ENCODE measurements around the gene ANO3.

Gene ANO3

GRCh38 chr11:26549176-26549575 lies 217.2 kb downstream of the ANO3 start:
- H3K9me3 Mint-ChIP-seq = peaks cover 8 to 19% of the 10 kb centered on the region in 2 donors
- no peak overlapping the region for H3K4me3 Mint-ChIP-seq
- ATAC-seq (replicated peaks) (no peak), DNase-seq (no peak)
- H3K27me3 Mint-ChIP-seq = no peaks in the 10 kb centered on the region
- no peaks in the 10 kb centered on the region for H3K36me3 Mint-ChIP-seq (ENCODE audit: insufficient read depth)
- H3K27ac Mint-ChIP-seq = no peak overlapping the region
- no peaks in the 10 kb centered on the region for H3K4me1 Mint-ChIP-seq (ENCODE audit: low read depth in 2 of 2)

- no peak overlapping the region for H3K27ac Mint-ChIP-seq
- H3K27me3 Mint-ChIP-seq = no peaks in the 10 kb centered on the region
- no peaks in the 10 kb centered on the region for H3K4me1 Mint-ChIP-seq (ENCODE audit: low read depth in 2 of 2)
- DNase-seq = no peak
- H3K36me3 Mint-ChIP-seq (ENCODE audit: insufficient read depth) = no peaks in the 10 kb centered on the region
- no peak overlapping the region for H3K4me3 Mint-ChIP-seq
- peaks cover 11 to 27% of the 10 kb centered on the region in 2 donors for H3K9me3 Mint-ChIP-seq
- ATAC-seq (replicated peaks) = no peak
Observed at GRCh38 chr11:26550022-26550421, 218.1 kb downstream of the ANO3 start.

GRCh38 chr11:26551186-26551801 lies 219.4 kb downstream of the ANO3 start:
- Mint-ChIP-seq H3K4me1 (ENCODE audit: low read depth in 2 of 2) (no peaks in the 10 kb centered on the region), H3K27me3 (no peaks in the 10 kb centered on the region), H3K36me3 (ENCODE audit: insufficient read depth) (no peaks in the 10 kb centered on the region), H3K27ac (no peak overlapping the region), H3K9me3 (peaks cover 11 to 27% of the 10 kb centered on the region in 2 donors), H3K4me3 (no peak overlapping the region)
- DNase-seq (no peak), ATAC-seq (replicated peaks) (no peak)

- H3K4me1 Mint-ChIP-seq (ENCODE audit: low read depth in 2 of 2) = no peaks in the 10 kb centered on the region
- peaks cover 12 to 21% of the 10 kb centered on the region in 2 donors for H3K9me3 Mint-ChIP-seq
- no peaks in the 10 kb centered on the region for H3K36me3 Mint-ChIP-seq (ENCODE audit: insufficient read depth)
- ATAC-seq (replicated peaks) = no peak
- H3K27ac Mint-ChIP-seq = no peak overlapping the region
- DNase-seq = no peak
- no peaks in the 10 kb centered on the region for H3K27me3 Mint-ChIP-seq
- no peak overlapping the region for H3K4me3 Mint-ChIP-seq
Observed at GRCh38 chr11:26553182-26553581, 221.3 kb downstream of the ANO3 start.

GRCh38 chr11:26554455-26554854 lies 222.5 kb downstream of the ANO3 start:
- Mint-ChIP-seq H3K27ac (no peak overlapping the region), H3K36me3 (ENCODE audit: insufficient read depth) (no peaks in the 10 kb centered on the region), H3K27me3 (no peaks in the 10 kb centered on the region), H3K4me3 (no peak overlapping the region), H3K4me1 (ENCODE audit: low read depth in 2 of 2) (no peaks in the 10 kb centered on the region), H3K9me3 (peaks cover 9 to 21% of the 10 kb centered on the region in 2 donors)
- DNase-seq (no peak), ATAC-seq (replicated peaks) (no peak)

- no peak for ATAC-seq (replicated peaks)
- DNase-seq = no peak
- Mint-ChIP-seq H3K9me3 (peaks cover 12 to 21% of the 10 kb centered on the region in 2 donors), H3K36me3 (ENCODE audit: insufficient read depth) (no peaks in the 10 kb centered on the region), H3K4me1 (ENCODE audit: low read depth in 2 of 2) (no peaks in the 10 kb centered on the region), H3K27me3 (no peaks in the 10 kb centered on the region), H3K27ac (no peak overlapping the region), H3K4me3 (no peak overlapping the region)
Observed at GRCh38 chr11:26556582-26556981, 224.7 kb downstream of the ANO3 start.

GRCh38 chr11:26557666-26558065 lies 225.7 kb downstream of the ANO3 start:
- no peak for ATAC-seq (replicated peaks)
- Mint-ChIP-seq H3K27ac (no peak overlapping the region), H3K27me3 (no peaks in the 10 kb centered on the region), H3K4me1 (ENCODE audit: low read depth in 2 of 2) (no peaks in the 10 kb centered on the region), H3K36me3 (ENCODE audit: insufficient read depth) (no peaks in the 10 kb centered on the region), H3K4me3 (no peak overlapping the region), H3K9me3 (peaks cover 8 to 13% of the 10 kb centered on the region in 2 donors)
- no peak for DNase-seq

GRCh38 chr11:26558190-26558589 lies 226.3 kb downstream of the ANO3 start:
- no peak for ATAC-seq (replicated peaks)
- Mint-ChIP-seq H3K4me3 (no peak overlapping the region), H3K27me3 (no peaks in the 10 kb centered on the region), H3K27ac (no peak overlapping the region), H3K9me3 (peaks cover 8 to 12% of the 10 kb centered on the region in 2 donors), H3K36me3 (ENCODE audit: insufficient read depth) (no peaks in the 10 kb centered on the region), H3K4me1 (ENCODE audit: low read depth in 2 of 2) (no peaks in the 10 kb centered on the region)
- DNase-seq = no peak

GRCh38 chr11:26569646-26570045 lies 237.7 kb downstream of the ANO3 start:
- Mint-ChIP-seq H3K4me1 (ENCODE audit: low read depth in 2 of 2) (no peaks in the 10 kb centered on the region), H3K27ac (no peak overlapping the region), H3K4me3 (no peak overlapping the region), H3K36me3 (ENCODE audit: insufficient read depth) (no peaks in the 10 kb centered on the region), H3K27me3 (no peaks in the 10 kb centered on the region), H3K9me3 (peaks cover 0 to 8% of the 10 kb centered on the region in 2 donors)
- ATAC-seq (replicated peaks) (no peak), DNase-seq (no peak)

GRCh38 chr11:26571861-26572654 lies 240.1 kb downstream of the ANO3 start, which contains the start of gene MUC15:
TSS of gene MUC15 (minus strand) at chr11:26572263. CDS start at chr11:26567094, 5,169 bp downstream.
- no peak within 1 kb of the TSS for H3K4me3 Mint-ChIP-seq
- no peaks in the 10 kb centered on the region for H3K4me1 Mint-ChIP-seq (ENCODE audit: low read depth in 2 of 2)
- H3K36me3 Mint-ChIP-seq (ENCODE audit: insufficient read depth) = no peaks in the 10 kb centered on the region
- no peaks in the 10 kb centered on the region for H3K27me3 Mint-ChIP-seq
- DNase-seq = no peak
- H3K27ac Mint-ChIP-seq = no peak within 1 kb of the TSS
- peaks cover 0 to 2% of the 10 kb centered on the region in 2 donors for H3K9me3 Mint-ChIP-seq
- no peak for ATAC-seq (replicated peaks)

GRCh38 chr11:26572770-26573402 lies 241.0 kb downstream of the ANO3 start:
- Mint-ChIP-seq H3K4me1 (ENCODE audit: low read depth in 2 of 2) (no peaks in the 10 kb centered on the region), H3K4me3 (no peak overlapping the region), H3K36me3 (ENCODE audit: insufficient read depth) (no peaks in the 10 kb centered on the region), H3K27ac (no peak overlapping the region), H3K9me3 (peaks cover 0 to 2% of the 10 kb centered on the region in 2 donors), H3K27me3 (no peaks in the 10 kb centered on the region)
- DNase-seq (no peak), ATAC-seq (replicated peaks) (no peak)

GRCh38 chr11:26573896-26574295 lies 242.0 kb downstream of the ANO3 start:
- peaks cover 0 to 2% of the 10 kb centered on the region in 2 donors for H3K9me3 Mint-ChIP-seq

GRCh38 chr11:26575946-26576345 lies 244.0 kb downstream of the ANO3 start:
- no peak overlapping the region for H3K27ac Mint-ChIP-seq
- no peak overlapping the region for H3K4me3 Mint-ChIP-seq
- H3K9me3 Mint-ChIP-seq = peaks cover 0 to 4% of the 10 kb centered on the region in 2 donors
- H3K27me3 Mint-ChIP-seq = no peaks in the 10 kb centered on the region
- ATAC-seq (replicated peaks) (no peak), DNase-seq (no peak)
- H3K36me3 Mint-ChIP-seq (ENCODE audit: insufficient read depth) = no peaks in the 10 kb centered on the region
- H3K4me1 Mint-ChIP-seq (ENCODE audit: low read depth in 2 of 2) = no peaks in the 10 kb centered on the region

More at GRCh38 chr11:26573896-26574295, 242.0 kb downstream of the ANO3 start:
- Mint-ChIP-seq H3K4me3 (no peak overlapping the region), H3K27me3 (no peaks in the 10 kb centered on the region), H3K27ac (no peak overlapping the region), H3K4me1 (ENCODE audit: low read depth in 2 of 2) (no peaks in the 10 kb centered on the region), H3K36me3 (ENCODE audit: insufficient read depth) (no peaks in the 10 kb centered on the region)
- ATAC-seq (replicated peaks) (no peak), DNase-seq (no peak)

All from effector memory CD8-positive, alpha-beta T cell (primary cell).